ENCODE data around the gene CARNS1.
"Not testable (repeated sequence)": the region's sequence is repeated elsewhere in the genome, so short reads cannot be mapped to it uniquely, and the experiment has no call there.

CARNS1 gene

GRCh38 chr11:67420646-67421429 is 5.4 kb downstream of the CARNS1 start:
- in situ Hi-C loops (cut with MboI; ENCODE audit: low pct_unique_long_range_greater_than_20kb, low sequenced_read_pairs): no loop called here
- DNase-seq: peak; percentile 92

- no peak for DNase-seq
- in situ Hi-C loops (cut with MboI; ENCODE audit: low pct_unique_long_range_greater_than_20kb, low sequenced_read_pairs): no loop called here
Observed at GRCh38 chr11:67421430-67422031, 6.1 kb downstream of the CARNS1 start.

- DNase-seq: no peak
- in situ Hi-C loops (cut with MboI; ENCODE audit: low pct_unique_long_range_greater_than_20kb, low sequenced_read_pairs): no loop called here
Observed at GRCh38 chr11:67422891-67423290, 7.4 kb downstream of the CARNS1 start.

GRCh38 chr11:67423466-67423865 is 8.0 kb downstream of the CARNS1 start:
- no peak for DNase-seq
- in situ Hi-C loops (cut with MboI; ENCODE audit: low pct_unique_long_range_greater_than_20kb, low sequenced_read_pairs): no loop called here

- no peak for DNase-seq
- in situ Hi-C loops (cut with MboI; ENCODE audit: low pct_unique_long_range_greater_than_20kb, low sequenced_read_pairs): no loop called here
Observed at GRCh38 chr11:67423891-67424613, 8.6 kb downstream of the CARNS1 start.

- in situ Hi-C loops (cut with MboI; ENCODE audit: low pct_unique_long_range_greater_than_20kb, low sequenced_read_pairs); DNase-seq: not testable (repeated sequence)
Observed at GRCh38 chr11:67427364-67427859, 11.9 kb downstream of the CARNS1 start.

- in situ Hi-C loops (cut with MboI; ENCODE audit: low pct_unique_long_range_greater_than_20kb, low sequenced_read_pairs): no loop called here
- DNase-seq: peak; percentile 98
Observed at GRCh38 chr11:67428052-67429001, 12.8 kb downstream of the CARNS1 start, which contains the start of gene RPS6KB2. RPS6KB2 (plus strand) TSS chr11:67428494; CDS start chr11:67428546, 52 bp downstream.

- no peak for DNase-seq
- in situ Hi-C loops (cut with MboI; ENCODE audit: low pct_unique_long_range_greater_than_20kb, low sequenced_read_pairs): no loop called here
Observed at GRCh38 chr11:67429038-67429668, 13.7 kb downstream of the CARNS1 start.

GRCh38 chr11:67429722-67430121 is 14.2 kb downstream of the CARNS1 start:
- DNase-seq: no peak
- in situ Hi-C loops (cut with MboI; ENCODE audit: low pct_unique_long_range_greater_than_20kb, low sequenced_read_pairs): no loop called here

- no peak for DNase-seq
- in situ Hi-C loops (cut with MboI; ENCODE audit: low pct_unique_long_range_greater_than_20kb, low sequenced_read_pairs): no loop called here
Observed at GRCh38 chr11:67431346-67432249, 16.1 kb downstream of the CARNS1 start.

GRCh38 chr11:67432655-67433349 is 17.3 kb downstream of the CARNS1 start:
- DNase-seq: no peak
- in situ Hi-C loops (cut with MboI; ENCODE audit: low pct_unique_long_range_greater_than_20kb, low sequenced_read_pairs): no loop called here

GRCh38 chr11:67433536-67434394 is 18.3 kb downstream of the CARNS1 start:
- no peak for DNase-seq
- in situ Hi-C loops (cut with MboI; ENCODE audit: low pct_unique_long_range_greater_than_20kb, low sequenced_read_pairs): no loop called here

- in situ Hi-C loops (cut with MboI; ENCODE audit: low pct_unique_long_range_greater_than_20kb, low sequenced_read_pairs): no loop called here
- DNase-seq: no peak
Observed at GRCh38 chr11:67434395-67434881, 19.0 kb downstream of the CARNS1 start.

GRCh38 chr11:67435031-67435726 is 19.7 kb downstream of the CARNS1 start:
- no peak for DNase-seq
- in situ Hi-C loops (cut with MboI; ENCODE audit: low pct_unique_long_range_greater_than_20kb, low sequenced_read_pairs): no loop called here

- no peak for DNase-seq
- in situ Hi-C loops (cut with MboI; ENCODE audit: low pct_unique_long_range_greater_than_20kb, low sequenced_read_pairs): no loop called here
Observed at GRCh38 chr11:67435727-67436458, 20.4 kb downstream of the CARNS1 start.
